Peyer's patch (tissue), 4 donors: ENCODE data around the gene SMG1.

Experiments
- POLR2A ChIP-seq, 2 donors: fragments of 450-650 bp; IDR thresholded peaks; one replicate each; pipeline ENCODE4 v1.5.1; 2017; ENCODE audit warnings: antibody characterized with exemption in 2 of 2, mild to moderate bottlenecking in 2 of 2, moderate library complexity in 2 of 2
- TF ChIP-seq, protein P1 (sequence below), 6 experiments: fragments of 450-650 bp in 4 of 6; fragments of 200-600 bp in 2 of 6; sonication (generic) in 1 of 6; IDR thresholded peaks; one replicate each; pipeline ENCODE4 v1.5.1; 2017 to 2019; ENCODE audit warnings: antibody characterized with exemption in 6 of 6, mild to moderate bottlenecking in 3 of 6, moderate library complexity in 1 of 6

DNA sequence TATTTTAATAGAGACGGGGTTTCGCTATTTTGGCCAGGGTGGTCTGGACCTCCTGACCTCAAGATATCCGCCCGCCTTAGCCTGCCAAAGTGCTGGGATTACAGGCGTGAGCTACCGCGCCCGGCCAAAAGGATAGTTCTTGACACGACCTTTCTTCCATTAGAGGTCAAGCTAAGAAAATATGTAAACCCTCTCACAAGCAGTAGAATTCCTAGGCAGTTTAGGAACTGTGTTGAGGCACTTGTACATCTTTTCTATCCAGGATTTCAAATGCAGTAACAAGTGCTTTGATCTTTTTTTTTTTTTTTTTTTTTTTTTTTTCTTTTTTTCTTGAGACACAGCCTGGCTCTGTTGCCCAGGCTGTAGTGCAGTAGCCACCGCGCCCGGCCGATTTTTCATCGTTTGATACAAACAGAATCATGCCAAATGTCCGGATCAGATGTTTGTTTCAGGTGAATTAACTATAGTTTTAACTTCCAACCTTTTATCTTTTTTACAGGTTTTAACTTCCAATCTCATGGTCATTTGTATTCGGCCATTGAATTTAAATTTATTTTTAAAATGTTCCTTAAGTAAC, 123.4 kb downstream of the SMG1 start:
- TF ChIP-seq POLR2A (IDR thresholded peaks at IDR 0.05) = no peak
- TF ChIP-seq, protein P1, sequence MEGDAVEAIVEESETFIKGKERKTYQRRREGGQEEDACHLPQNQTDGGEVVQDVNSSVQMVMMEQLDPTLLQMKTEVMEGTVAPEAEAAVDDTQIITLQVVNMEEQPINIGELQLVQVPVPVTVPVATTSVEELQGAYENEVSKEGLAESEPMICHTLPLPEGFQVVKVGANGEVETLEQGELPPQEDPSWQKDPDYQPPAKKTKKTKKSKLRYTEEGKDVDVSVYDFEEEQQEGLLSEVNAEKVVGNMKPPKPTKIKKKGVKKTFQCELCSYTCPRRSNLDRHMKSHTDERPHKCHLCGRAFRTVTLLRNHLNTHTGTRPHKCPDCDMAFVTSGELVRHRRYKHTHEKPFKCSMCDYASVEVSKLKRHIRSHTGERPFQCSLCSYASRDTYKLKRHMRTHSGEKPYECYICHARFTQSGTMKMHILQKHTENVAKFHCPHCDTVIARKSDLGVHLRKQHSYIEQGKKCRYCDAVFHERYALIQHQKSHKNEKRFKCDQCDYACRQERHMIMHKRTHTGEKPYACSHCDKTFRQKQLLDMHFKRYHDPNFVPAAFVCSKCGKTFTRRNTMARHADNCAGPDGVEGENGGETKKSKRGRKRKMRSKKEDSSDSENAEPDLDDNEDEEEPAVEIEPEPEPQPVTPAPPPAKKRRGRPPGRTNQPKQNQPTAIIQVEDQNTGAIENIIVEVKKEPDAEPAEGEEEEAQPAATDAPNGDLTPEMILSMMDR (IDR thresholded peaks at IDR 0.05) = no peak
